Measurements from ENCODE around the gene MORN1.

MORN1 gene

DNA sequence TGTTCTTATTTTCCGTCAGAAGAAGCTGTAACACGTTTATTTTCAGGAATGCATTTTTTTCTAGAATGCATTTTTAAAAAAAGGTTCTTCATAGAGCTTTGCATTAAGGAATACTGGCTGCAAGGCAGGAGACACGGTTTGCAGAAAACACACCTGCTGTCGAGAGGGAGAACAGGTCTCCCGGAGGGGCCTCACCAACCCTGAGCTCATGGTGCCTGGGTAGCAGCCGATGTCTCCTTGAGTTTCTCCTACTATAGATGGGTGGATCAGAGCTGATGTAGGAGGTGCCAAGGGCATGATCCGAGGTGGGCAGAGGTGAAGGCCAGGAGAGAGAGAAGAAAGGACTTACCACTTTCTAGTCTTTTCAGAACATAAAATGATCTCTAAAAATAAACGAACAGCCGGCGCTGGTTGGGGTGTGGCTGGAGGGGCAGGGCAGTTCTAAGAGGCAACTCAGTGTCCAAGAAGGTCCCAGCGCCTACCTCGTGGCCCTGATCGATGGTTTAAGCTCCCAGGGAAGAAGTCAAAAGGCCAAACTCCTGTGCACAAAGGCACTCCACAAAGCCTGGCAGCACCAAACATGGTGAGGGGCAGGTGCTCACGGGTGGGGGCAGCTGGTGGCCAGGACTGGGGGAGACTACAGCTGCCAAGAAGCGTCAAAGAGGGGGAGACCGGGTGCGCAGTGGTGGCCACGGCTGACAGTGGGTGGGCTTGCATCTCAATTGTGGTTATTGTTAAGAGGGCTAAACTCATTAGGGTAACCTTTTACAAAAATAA, 12.2 kb downstream of the MORN1 start:
- Histone ChIP-seq H2AFZ (ENCODE audit: low read length) (no peak overlapping the region), H4K20me1 (ENCODE audit: insufficient read depth, low read length) (no peaks in the 10 kb centered on the region), H3K27me3 (ENCODE audit: insufficient read depth, low read length) (0 out of 2 replicates have a peak, but pooled peaks cover 2% of the 10 kb centered on the region), H3K9ac (ENCODE audit: low read length) (no peak overlapping the region), H3K79me2 (ENCODE audit: insufficient read depth, low read length) (no peaks in the 10 kb centered on the region), H3K9me3 (ENCODE audit: low read length) (no peaks in the 10 kb centered on the region), H3K27ac (ENCODE audit: low read depth, low read length, poor library complexity, severe bottlenecking) (no peak overlapping the region), H3F3A (ENCODE audit: insufficient read depth, low read length) (no peaks in the 10 kb centered on the region), H3K9me2 (ENCODE audit: low read depth, low read length) (no peaks in the 10 kb centered on the region), H3K4me1 (ENCODE audit: insufficient read depth, low read length, severe bottlenecking) (no peaks in the 10 kb centered on the region), H3K36me3 (ENCODE audit: insufficient read depth, low read length) (no peaks in the 10 kb centered on the region), H3K4me2 (ENCODE audit: low read length) (no peak overlapping the region), H3K4me3 (ENCODE audit: low read depth, low read length, poor library complexity, severe bottlenecking) (no peak overlapping the region)
- TF ChIP-seq, protein P1, sequence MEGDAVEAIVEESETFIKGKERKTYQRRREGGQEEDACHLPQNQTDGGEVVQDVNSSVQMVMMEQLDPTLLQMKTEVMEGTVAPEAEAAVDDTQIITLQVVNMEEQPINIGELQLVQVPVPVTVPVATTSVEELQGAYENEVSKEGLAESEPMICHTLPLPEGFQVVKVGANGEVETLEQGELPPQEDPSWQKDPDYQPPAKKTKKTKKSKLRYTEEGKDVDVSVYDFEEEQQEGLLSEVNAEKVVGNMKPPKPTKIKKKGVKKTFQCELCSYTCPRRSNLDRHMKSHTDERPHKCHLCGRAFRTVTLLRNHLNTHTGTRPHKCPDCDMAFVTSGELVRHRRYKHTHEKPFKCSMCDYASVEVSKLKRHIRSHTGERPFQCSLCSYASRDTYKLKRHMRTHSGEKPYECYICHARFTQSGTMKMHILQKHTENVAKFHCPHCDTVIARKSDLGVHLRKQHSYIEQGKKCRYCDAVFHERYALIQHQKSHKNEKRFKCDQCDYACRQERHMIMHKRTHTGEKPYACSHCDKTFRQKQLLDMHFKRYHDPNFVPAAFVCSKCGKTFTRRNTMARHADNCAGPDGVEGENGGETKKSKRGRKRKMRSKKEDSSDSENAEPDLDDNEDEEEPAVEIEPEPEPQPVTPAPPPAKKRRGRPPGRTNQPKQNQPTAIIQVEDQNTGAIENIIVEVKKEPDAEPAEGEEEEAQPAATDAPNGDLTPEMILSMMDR (IDR thresholded peaks at IDR 0.05; ENCODE audit: low read length) = no peak
- TF ChIP-seq EZH2 (IDR thresholded peaks at IDR 0.05; ENCODE audit: borderline replicate concordance, low read length) = no peak

DNA sequence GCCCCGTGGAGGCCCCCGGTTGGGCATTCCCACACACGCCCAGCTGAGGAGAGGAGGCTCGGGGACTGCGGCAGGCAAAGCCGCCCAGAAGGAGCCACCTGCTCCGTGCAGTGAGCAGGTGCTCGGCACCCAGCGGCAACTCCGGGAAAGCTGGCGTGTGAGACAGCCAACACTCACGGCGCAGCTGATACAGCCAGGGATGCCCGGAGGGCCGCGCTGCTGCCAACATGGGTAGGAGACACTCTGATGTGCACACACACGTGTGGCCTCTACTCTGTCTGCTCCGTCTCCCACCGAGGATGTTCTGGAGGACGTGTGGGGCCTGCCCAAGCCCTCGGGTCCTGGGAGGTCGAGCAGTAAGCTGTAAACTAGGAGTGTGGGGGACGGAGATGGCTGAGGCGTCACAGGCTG, 12.9 kb downstream of the MORN1 start:
- Histone ChIP-seq H2AFZ (ENCODE audit: low read length) (no peak overlapping the region), H3K79me2 (ENCODE audit: insufficient read depth, low read length) (no peaks in the 10 kb centered on the region), H3K9me2 (ENCODE audit: low read depth, low read length) (no peaks in the 10 kb centered on the region), H3K4me3 (ENCODE audit: low read depth, low read length, poor library complexity, severe bottlenecking) (no peak overlapping the region), H3F3A (ENCODE audit: insufficient read depth, low read length) (no peaks in the 10 kb centered on the region), H4K20me1 (ENCODE audit: insufficient read depth, low read length) (no peaks in the 10 kb centered on the region), H3K9me3 (ENCODE audit: low read length) (no peaks in the 10 kb centered on the region), H3K4me1 (ENCODE audit: insufficient read depth, low read length, severe bottlenecking) (no peaks in the 10 kb centered on the region), H3K27ac (ENCODE audit: low read depth, low read length, poor library complexity, severe bottlenecking) (no peak overlapping the region), H3K27me3 (ENCODE audit: insufficient read depth, low read length) (0 out of 2 replicates have a peak, but pooled peaks cover 5% of the 10 kb centered on the region), H3K36me3 (ENCODE audit: insufficient read depth, low read length) (no peaks in the 10 kb centered on the region), H3K9ac (ENCODE audit: low read length) (no peak overlapping the region), H3K4me2 (ENCODE audit: low read length) (no peak overlapping the region)
- TF ChIP-seq EZH2 (IDR thresholded peaks at IDR 0.05; ENCODE audit: borderline replicate concordance, low read length) = no peak
- TF ChIP-seq, protein P1 (IDR thresholded peaks at IDR 0.05; ENCODE audit: low read length) = no peak

DNA sequence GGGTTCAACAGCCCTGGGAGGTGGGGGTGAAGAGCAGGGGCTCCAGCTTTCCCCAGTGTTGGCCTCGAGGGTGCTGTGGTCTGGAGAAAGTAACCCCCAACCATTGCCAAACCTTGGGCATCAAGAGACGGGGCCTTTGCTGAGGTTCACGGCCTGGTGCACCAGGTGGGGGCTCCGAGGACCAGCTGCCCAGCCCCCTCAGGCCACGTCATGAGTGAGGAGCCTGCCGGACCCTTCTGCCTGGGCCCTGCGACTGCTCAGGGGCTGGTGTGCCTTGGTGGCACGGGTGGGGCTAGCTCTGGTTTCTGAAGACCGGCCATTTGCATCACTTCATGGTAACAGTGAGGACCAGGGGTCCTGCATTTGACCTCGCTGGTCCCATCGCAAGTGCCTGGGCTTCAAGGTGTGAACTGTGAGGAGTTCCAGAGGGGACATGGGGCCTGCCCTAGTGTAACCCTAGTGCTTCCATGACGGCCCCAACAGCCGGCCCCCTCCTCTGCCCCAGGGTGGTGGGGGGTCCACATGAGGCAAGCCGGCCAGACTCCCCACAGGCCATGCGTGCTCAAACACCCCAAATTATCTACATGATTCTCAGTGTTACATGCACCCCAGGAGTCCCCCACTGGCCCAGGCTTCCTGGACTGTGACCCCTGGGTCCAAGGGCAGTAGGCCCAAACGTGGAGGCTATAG, 13.5 kb downstream of the MORN1 start:
- H3K9me2 ChIP-seq (ENCODE audit: low read depth, low read length) = no peaks in the 10 kb centered on the region
- H3K4me2 ChIP-seq (ENCODE audit: low read length) = no peak overlapping the region
- no peak overlapping the region for H3K27ac ChIP-seq (ENCODE audit: low read depth, low read length, poor library complexity, severe bottlenecking)
- H3F3A ChIP-seq (ENCODE audit: insufficient read depth, low read length) = no peaks in the 10 kb centered on the region
- TF ChIP-seq, protein P1 (IDR thresholded peaks at IDR 0.05; ENCODE audit: low read length) = no peak
- TF ChIP-seq EZH2 (IDR thresholded peaks at IDR 0.05; ENCODE audit: borderline replicate concordance, low read length) = no peak
- H3K36me3 ChIP-seq (ENCODE audit: insufficient read depth, low read length) = no peaks in the 10 kb centered on the region
- no peaks in the 10 kb centered on the region for H3K9me3 ChIP-seq (ENCODE audit: low read length)
- no peaks in the 10 kb centered on the region for H3K4me1 ChIP-seq (ENCODE audit: insufficient read depth, low read length, severe bottlenecking)
- 0 out of 2 replicates have a peak, but pooled peaks cover 5% of the 10 kb centered on the region for H3K27me3 ChIP-seq (ENCODE audit: insufficient read depth, low read length)
- no peak overlapping the region for H3K4me3 ChIP-seq (ENCODE audit: low read depth, low read length, poor library complexity, severe bottlenecking)
- no peak overlapping the region for H2AFZ ChIP-seq (ENCODE audit: low read length)
- no peaks in the 10 kb centered on the region for H3K79me2 ChIP-seq (ENCODE audit: insufficient read depth, low read length)
- no peak overlapping the region for H3K9ac ChIP-seq (ENCODE audit: low read length)
- no peaks in the 10 kb centered on the region for H4K20me1 ChIP-seq (ENCODE audit: insufficient read depth, low read length)

Data from OCI-LY1 (cell line).